OCI-LY1 (cell line): ENCODE measurements around the gene CDCA7L.

Experiments
- H2AFZ ChIP-seq: fragments of 200-600 bp; sonication (generic), shearing (Covaris generic); 2 replicates; pipeline ENCODE4 v1.6.0; 2014; ENCODE audit warnings: antibody characterized with exemption, mild to moderate bottlenecking, low read length
- H3F3A ChIP-seq: fragments of 200-600 bp; sonication (generic), shearing (Covaris generic); 2 replicates; pipeline ENCODE4 v1.6.0; 2014; ENCODE audit warnings: mild to moderate bottlenecking, antibody characterized with exemption, low read length, moderate library complexity; ENCODE audit not compliant: insufficient read depth
- H3K27ac ChIP-seq: fragments of 200-600 bp; sonication (generic); 2 replicates; pipeline ENCODE4 v1.5.1; 2014; ENCODE audit warnings: low read length, mixed run types, mild to moderate bottlenecking, low read depth; ENCODE audit not compliant: poor library complexity, severe bottlenecking
- H3K27me3 ChIP-seq: fragments of 200-600 bp; sonication (generic); 2 replicates; pipeline ENCODE4 v1.6.0; 2014; ENCODE audit warnings: antibody characterized with exemption, mild to moderate bottlenecking, low read length, moderate library complexity; ENCODE audit not compliant: insufficient read depth
- H3K36me3 ChIP-seq: fragments of 200-600 bp; sonication (generic); 2 replicates; pipeline ENCODE4 v1.6.1; 2014; ENCODE audit warnings: mild to moderate bottlenecking, antibody characterized with exemption, low read length, moderate library complexity, mixed read lengths; ENCODE audit not compliant: insufficient read depth
- H3K4me1 ChIP-seq: fragments of 200-600 bp; sonication (generic); 2 replicates; pipeline ENCODE4 v1.5.1; 2014; ENCODE audit warnings: mild to moderate bottlenecking, low read length, moderate library complexity; ENCODE audit not compliant: insufficient read depth, severe bottlenecking
- H3K4me2 ChIP-seq: fragments of 200-600 bp; sonication (generic), shearing (Covaris generic); 2 replicates; pipeline ENCODE4 v1.6.1; 2014; ENCODE audit warnings: low read length
- H3K4me3 ChIP-seq: fragments of 200-600 bp; sonication (generic); 2 replicates; pipeline ENCODE4 v1.5.1; 2014; ENCODE audit warnings: low read length, low read depth, mild to moderate bottlenecking, mixed read lengths; ENCODE audit not compliant: poor library complexity, severe bottlenecking
- H3K79me2 ChIP-seq: fragments of 200-600 bp; shearing (Covaris generic); 2 replicates; pipeline ENCODE4 v1.6.1; 2016; ENCODE audit warnings: mixed run types, low read length, mixed read lengths; ENCODE audit not compliant: insufficient read depth
- H3K9ac ChIP-seq: fragments of 200-600 bp; sonication (generic), shearing (Covaris generic); 2 replicates; pipeline ENCODE4 v1.6.1; 2014; ENCODE audit warnings: mild to moderate bottlenecking, low read length, mixed read lengths
- H3K9me2 ChIP-seq: fragments of 200-600 bp; sonication (generic), shearing (Covaris generic); 2 replicates; pipeline ENCODE4 v1.6.1; 2014; ENCODE audit warnings: low read depth, mild to moderate bottlenecking, low read length, mixed read lengths
- H3K9me3 ChIP-seq: fragments of 200-600 bp; shearing (Covaris generic); 2 replicates; pipeline ENCODE4 v1.6.1; 2014; ENCODE audit warnings: low read length, mixed read lengths
- H4K20me1 ChIP-seq: fragments of 200-600 bp; sonication (generic), shearing (Covaris generic); 2 replicates; pipeline ENCODE4 v1.6.0; 2016; ENCODE audit warnings: mild to moderate bottlenecking, low read length; ENCODE audit not compliant: insufficient read depth
- EZH2 ChIP-seq: fragments of 200-600 bp; sonication (generic), shearing (Covaris generic); IDR thresholded peaks from 2 replicates; pipeline ENCODE4 v1.8.0; 2017; ENCODE audit warnings: borderline replicate concordance, mixed run types, mild to moderate bottlenecking, antibody characterized with exemption, low read length, moderate library complexity, mixed read lengths
- TF ChIP-seq, protein P1 (sequence below): fragments of 200-600 bp; sonication (generic), shearing (Covaris generic); IDR thresholded peaks from 2 replicates; pipeline ENCODE4 v1.5.1; 2017; ENCODE audit warnings: mild to moderate bottlenecking, antibody characterized with exemption, low read length, moderate library complexity, mixed read lengths

CDCA7L gene

DNA sequence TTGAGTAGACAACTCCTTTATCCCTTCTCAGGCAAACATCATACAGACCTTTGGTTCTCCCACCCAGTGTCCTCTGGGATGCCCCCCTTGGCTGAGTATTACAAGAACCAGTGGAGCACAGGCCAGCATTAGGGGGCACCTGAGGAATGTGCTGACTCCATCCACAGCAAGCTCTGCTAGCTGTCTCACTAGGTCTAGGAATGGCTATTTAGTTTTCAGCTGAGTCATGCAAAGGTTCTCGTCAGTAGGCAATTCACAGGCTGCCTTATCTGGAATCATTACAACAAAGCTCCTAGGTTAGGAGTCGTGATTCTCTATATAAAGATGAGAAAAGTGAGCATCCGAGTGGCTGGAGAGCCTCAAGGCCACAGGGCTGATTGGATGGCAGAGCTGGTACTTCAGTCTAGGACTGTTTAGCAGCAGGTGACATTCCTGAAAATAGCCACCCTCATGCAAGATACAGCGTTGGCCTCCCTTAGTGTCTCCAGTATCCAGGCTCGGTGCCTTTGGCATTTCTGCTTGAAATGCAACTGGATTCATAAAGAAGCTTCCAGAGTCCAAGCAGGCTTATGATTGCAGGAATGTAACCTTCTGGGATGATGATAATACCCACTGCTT is 75.8 kb downstream of the CDCA7L start:
- no peaks in the 10 kb centered on the region for H3K79me2 ChIP-seq
- H3K4me3 ChIP-seq, result no peak overlapping the region
- no peak overlapping the region for H3K27ac ChIP-seq
- no peaks in the 10 kb centered on the region for H3K9me2 ChIP-seq
- no peak overlapping the region for H3K4me2 ChIP-seq
- no peak for TF ChIP-seq EZH2
- TF ChIP-seq, protein P1, sequence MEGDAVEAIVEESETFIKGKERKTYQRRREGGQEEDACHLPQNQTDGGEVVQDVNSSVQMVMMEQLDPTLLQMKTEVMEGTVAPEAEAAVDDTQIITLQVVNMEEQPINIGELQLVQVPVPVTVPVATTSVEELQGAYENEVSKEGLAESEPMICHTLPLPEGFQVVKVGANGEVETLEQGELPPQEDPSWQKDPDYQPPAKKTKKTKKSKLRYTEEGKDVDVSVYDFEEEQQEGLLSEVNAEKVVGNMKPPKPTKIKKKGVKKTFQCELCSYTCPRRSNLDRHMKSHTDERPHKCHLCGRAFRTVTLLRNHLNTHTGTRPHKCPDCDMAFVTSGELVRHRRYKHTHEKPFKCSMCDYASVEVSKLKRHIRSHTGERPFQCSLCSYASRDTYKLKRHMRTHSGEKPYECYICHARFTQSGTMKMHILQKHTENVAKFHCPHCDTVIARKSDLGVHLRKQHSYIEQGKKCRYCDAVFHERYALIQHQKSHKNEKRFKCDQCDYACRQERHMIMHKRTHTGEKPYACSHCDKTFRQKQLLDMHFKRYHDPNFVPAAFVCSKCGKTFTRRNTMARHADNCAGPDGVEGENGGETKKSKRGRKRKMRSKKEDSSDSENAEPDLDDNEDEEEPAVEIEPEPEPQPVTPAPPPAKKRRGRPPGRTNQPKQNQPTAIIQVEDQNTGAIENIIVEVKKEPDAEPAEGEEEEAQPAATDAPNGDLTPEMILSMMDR, result no peak
- no peaks in the 10 kb centered on the region for H3K27me3 ChIP-seq
- no peaks in the 10 kb centered on the region for H4K20me1 ChIP-seq
- H2AFZ ChIP-seq, result no peak overlapping the region
- H3K9ac ChIP-seq, result no peak overlapping the region
- H3K4me1 ChIP-seq, result no peaks in the 10 kb centered on the region
- H3K9me3 ChIP-seq, result no peaks in the 10 kb centered on the region
- no peaks in the 10 kb centered on the region for H3F3A ChIP-seq
- H3K36me3 ChIP-seq, result no peaks in the 10 kb centered on the region

GRCh38 chr7:21868576-21868850 is 77.2 kb downstream of the CDCA7L start:
- no peaks in the 10 kb centered on the region for H3K9me2 ChIP-seq
- no peaks in the 10 kb centered on the region for H3F3A ChIP-seq
- H2AFZ ChIP-seq, result no peak overlapping the region
- H3K4me3 ChIP-seq, result no peak overlapping the region
- H4K20me1 ChIP-seq, result no peaks in the 10 kb centered on the region
- no peak overlapping the region for H3K4me2 ChIP-seq
- H3K9ac ChIP-seq, result no peak overlapping the region
- TF ChIP-seq, protein P1, result no peak
- no peak for TF ChIP-seq EZH2
- H3K79me2 ChIP-seq, result no peaks in the 10 kb centered on the region
- no peaks in the 10 kb centered on the region for H3K36me3 ChIP-seq
- H3K4me1 ChIP-seq, result no peaks in the 10 kb centered on the region
- no peaks in the 10 kb centered on the region for H3K27me3 ChIP-seq
- no peaks in the 10 kb centered on the region for H3K9me3 ChIP-seq
- no peak overlapping the region for H3K27ac ChIP-seq

- Histone ChIP-seq H3F3A (no peaks in the 10 kb centered on the region), H3K27ac (no peak overlapping the region), H2AFZ (no peak overlapping the region), H3K9me2 (no peaks in the 10 kb centered on the region), H3K4me1 (no peaks in the 10 kb centered on the region), H4K20me1 (no peaks in the 10 kb centered on the region), H3K36me3 (no peaks in the 10 kb centered on the region), H3K79me2 (no peaks in the 10 kb centered on the region), H3K4me3 (no peak overlapping the region), H3K4me2 (no peak overlapping the region), H3K9ac (no peak overlapping the region), H3K27me3 (no peaks in the 10 kb centered on the region), H3K9me3 (no peaks in the 10 kb centered on the region)
- TF ChIP-seq, protein P1, result no peak
- no peak for TF ChIP-seq EZH2
Observed at GRCh38 chr7:21867816-21868575, 77.7 kb downstream of the CDCA7L start.
